ENCODE measurements around the gene TMSB4X. TPM values are rescaled to one million over a fixed set of nuclear protein-coding genes. Genes with fewer than 3 reads are reported as not detected.
"Not testable (repeated sequence)": the region's sequence is repeated elsewhere in the genome, so short reads cannot be mapped to it uniquely, and the experiment has no call there.

Gene TMSB4X
- total RNA-seq, 2 donors from 2014 or later, result 3,844 to 4,288 TPM

DNA sequence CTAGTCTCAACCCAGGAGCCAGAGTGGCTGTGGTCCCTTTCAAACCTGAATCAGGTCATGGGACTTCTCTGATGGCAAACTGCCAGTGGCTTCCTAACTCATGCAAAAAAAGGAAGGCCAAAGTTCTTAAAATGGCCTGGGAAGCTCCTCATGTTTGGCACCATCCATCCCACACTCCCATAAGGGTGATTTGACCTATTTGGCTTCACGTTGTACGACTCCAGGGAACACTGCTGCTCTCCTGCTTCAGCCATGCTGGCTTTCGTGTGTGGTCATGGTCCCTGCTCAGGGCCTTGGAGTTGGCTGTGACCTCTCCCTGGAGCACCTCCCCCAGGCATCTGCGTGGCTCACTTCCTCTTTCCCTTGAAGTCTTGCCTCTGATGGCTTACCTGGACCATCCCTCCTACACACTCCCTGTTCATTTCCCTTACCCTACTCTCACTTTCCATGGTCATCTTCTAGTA lies 12.8 kb upstream of the TMSB4X start:
- H3K9ac ChIP-seq (ENCODE audit: low read depth in 2 of 2, low read length in 2 of 2), result no peak overlapping the region
- H3K27ac ChIP-seq, result no peak overlapping the region
- no peaks in the 10 kb centered on the region for H3K27me3 ChIP-seq
- H3K4me3 ChIP-seq, result no peak overlapping the region
- no peaks in the 10 kb centered on the region for H3K36me3 ChIP-seq
- H3K4me1 ChIP-seq, result no peaks in the 10 kb centered on the region
- intact Hi-C loops (cut with DNase I), result no loop called here
- TF ChIP-seq, protein P1, sequence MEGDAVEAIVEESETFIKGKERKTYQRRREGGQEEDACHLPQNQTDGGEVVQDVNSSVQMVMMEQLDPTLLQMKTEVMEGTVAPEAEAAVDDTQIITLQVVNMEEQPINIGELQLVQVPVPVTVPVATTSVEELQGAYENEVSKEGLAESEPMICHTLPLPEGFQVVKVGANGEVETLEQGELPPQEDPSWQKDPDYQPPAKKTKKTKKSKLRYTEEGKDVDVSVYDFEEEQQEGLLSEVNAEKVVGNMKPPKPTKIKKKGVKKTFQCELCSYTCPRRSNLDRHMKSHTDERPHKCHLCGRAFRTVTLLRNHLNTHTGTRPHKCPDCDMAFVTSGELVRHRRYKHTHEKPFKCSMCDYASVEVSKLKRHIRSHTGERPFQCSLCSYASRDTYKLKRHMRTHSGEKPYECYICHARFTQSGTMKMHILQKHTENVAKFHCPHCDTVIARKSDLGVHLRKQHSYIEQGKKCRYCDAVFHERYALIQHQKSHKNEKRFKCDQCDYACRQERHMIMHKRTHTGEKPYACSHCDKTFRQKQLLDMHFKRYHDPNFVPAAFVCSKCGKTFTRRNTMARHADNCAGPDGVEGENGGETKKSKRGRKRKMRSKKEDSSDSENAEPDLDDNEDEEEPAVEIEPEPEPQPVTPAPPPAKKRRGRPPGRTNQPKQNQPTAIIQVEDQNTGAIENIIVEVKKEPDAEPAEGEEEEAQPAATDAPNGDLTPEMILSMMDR (IDR thresholded peaks at IDR 0.05), result no peak
- no peaks in the 10 kb centered on the region for H3K9me3 ChIP-seq
- DNase-seq, result no peak

DNA sequence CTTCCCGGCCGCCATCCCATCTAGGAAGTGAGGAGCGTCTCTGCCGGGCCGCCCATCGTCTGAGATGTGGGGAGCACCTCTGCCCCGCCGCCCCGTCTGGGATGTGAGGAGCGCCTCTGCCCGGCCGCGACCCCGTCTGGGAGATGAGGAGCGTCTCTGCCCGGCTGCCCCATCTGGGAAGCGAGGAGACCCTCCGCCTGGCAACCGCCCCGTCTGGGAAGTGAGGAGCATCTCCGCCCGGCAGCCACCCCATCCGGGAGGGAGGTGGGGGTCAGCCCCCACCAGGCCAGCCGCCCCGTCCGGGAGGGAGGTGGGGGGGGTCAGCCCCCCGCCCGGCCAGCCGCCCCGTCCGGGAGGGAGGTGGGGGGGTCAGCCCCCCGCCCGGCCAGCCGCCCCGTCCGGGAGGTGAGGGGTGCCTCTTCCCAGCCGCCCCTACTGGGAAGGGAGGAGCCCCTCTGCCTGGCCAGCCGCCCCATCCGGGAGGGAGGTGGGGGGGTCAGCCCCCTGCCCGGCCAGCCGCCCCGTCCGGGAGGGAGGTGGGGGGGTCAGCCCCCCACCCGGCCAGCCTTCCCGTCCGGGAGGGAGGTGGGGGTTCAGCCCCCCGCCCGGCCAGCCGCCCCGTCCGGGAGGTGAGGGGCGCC lies 11.6 kb upstream of the TMSB4X start:
- H3K27ac ChIP-seq; H3K4me1 ChIP-seq; DNase-seq; intact Hi-C loops (cut with DNase I); H3K36me3 ChIP-seq; H3K9ac ChIP-seq (ENCODE audit: low read depth in 2 of 2, low read length in 2 of 2); H3K4me3 ChIP-seq; H3K9me3 ChIP-seq; H3K27me3 ChIP-seq: not testable (repeated sequence)

DNA sequence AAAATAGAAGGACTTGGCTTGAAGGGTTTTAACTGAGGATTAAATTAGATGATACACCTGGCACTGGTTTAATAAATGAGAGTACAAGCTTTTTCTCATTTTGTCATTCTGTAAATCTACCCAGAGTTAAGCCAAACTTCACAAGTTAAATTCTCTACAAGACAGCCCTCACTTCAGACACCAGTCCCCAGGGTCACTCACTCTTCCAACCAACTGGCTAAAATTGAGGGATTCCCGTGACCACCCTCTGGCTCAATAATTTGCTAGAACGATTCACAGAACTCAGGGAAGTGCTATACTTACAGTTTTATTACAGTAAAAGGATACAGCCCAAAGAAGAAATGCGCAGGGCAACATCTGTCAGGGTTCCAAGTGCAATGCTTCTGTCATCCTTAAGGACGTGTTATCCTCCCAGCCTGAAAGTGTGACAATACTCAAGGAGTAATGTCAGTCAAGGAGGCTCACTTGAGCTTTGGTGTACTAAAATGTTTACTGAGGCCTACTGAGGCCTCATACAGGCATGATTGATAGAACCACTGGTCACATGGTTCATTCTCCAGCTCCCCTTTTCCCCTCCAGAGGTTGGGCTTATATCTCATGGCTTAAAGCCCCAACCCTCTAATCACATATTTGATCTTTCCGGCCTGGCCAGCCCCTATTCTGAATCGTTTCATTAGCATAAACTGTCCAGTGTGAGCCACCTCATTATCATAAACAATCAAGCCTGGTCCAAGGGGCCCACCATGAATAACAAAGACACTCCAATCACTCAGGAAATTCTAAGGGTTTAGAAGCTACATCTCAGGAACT lies 9.6 kb upstream of the TMSB4X start:
- Histone ChIP-seq H3K4me3 (no peak overlapping the region), H3K9me3 (no peaks in the 10 kb centered on the region), H3K27me3 (no peaks in the 10 kb centered on the region), H3K36me3 (no peaks in the 10 kb centered on the region), H3K27ac (no peak overlapping the region), H3K4me1 (no peaks in the 10 kb centered on the region), H3K9ac (ENCODE audit: low read depth in 2 of 2, low read length in 2 of 2) (no peak overlapping the region)
- no peak for DNase-seq
- intact Hi-C loops (cut with DNase I), result no loop called here
- TF ChIP-seq, protein P1 (IDR thresholded peaks at IDR 0.05), result no peak

DNA sequence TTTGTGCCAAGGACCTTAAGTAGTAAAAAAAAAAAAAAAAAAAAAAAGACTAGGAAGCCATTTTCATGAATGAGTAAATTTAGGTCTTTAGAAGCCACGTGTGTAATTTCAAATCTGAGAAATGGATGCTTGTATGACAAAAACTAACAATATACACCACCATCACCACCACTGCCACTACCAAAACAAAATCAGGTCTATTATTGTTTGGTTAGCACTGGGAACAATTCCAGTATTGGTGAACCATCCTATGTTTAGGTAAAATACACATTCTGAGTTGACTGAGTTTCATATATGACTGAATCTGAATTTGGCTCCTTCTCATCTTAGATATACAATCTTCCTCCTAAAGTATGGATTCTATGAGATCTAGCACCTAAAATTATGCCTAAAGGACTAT lies 8.8 kb upstream of the TMSB4X start:
- H3K4me3 ChIP-seq, result no peak overlapping the region
- TF ChIP-seq, protein P1 (IDR thresholded peaks at IDR 0.05), result no peak
- no peaks in the 10 kb centered on the region for H3K27me3 ChIP-seq
- no peak overlapping the region for H3K9ac ChIP-seq (ENCODE audit: low read depth in 2 of 2, low read length in 2 of 2)
- intact Hi-C loops (cut with DNase I), result no loop called here
- no peak overlapping the region for H3K27ac ChIP-seq
- no peaks in the 10 kb centered on the region for H3K9me3 ChIP-seq
- H3K36me3 ChIP-seq, result no peaks in the 10 kb centered on the region
- no peak for DNase-seq
- H3K4me1 ChIP-seq, result no peaks in the 10 kb centered on the region

DNA sequence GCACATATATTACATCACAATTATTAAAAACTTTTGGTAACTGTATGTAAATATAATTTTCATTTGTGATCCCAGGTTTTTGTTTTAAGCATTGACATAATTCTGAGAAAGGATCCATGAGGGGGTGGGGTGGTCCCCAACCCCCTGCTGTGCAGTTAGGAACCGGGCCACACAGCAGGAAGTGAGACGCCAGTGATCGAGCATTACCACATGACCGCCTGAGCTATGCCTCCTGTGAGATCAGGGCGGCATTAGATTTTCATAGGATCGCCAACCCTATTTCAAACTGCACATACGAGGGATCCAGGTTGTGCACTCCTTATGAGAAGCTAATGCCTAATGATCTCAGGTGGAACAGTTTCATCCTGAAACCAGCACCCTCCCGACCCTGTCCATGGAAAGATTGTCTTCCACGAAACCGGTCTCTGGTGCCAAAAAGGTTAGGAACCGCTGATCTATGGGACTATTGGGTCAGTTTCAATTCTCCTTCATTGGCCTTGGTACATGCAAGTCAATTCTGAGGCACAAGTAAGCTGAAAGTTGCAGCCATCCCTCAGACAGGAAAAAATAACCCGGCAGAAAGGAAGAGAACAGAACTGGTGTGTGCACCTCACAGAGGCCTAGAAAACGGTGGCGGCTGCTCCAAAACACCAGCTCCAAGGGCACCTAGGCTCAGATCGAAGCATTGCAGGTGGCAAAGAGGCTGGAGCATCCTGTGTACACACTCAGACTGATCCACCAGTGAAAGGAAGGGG lies 7.0 kb upstream of the TMSB4X start:
- no peak for DNase-seq
- TF ChIP-seq, protein P1 (IDR thresholded peaks at IDR 0.05), result no peak
- Histone ChIP-seq H3K4me1 (no peaks in the 10 kb centered on the region), H3K9me3 (no peaks in the 10 kb centered on the region), H3K4me3 (no peak overlapping the region), H3K27me3 (no peaks in the 10 kb centered on the region), H3K9ac (ENCODE audit: low read depth in 2 of 2, low read length in 2 of 2) (peak overlapping the region in 1 of 2 donors; percentile 3), H3K27ac (peak overlapping the region; percentile 12), H3K36me3 (no peaks in the 10 kb centered on the region)
- intact Hi-C loops (cut with DNase I), result no loop called here

Measured in colonic mucosa (tissue), 4 donors.